IPS-20b (cell line): ENCODE data around the gene GID4.

Source experiments
- H3K27ac ChIP-seq: one replicate; pipeline ENCODE4 v1.5.1; 2013; ENCODE audit warnings: low read length
- H3K27me3 ChIP-seq: 2 replicates; pipeline ENCODE4 v1.6.1; 2013; ENCODE audit warnings: mild to moderate bottlenecking, low read length, inconsistent platforms; ENCODE audit not compliant: insufficient read depth
- H3K36me3 ChIP-seq: 2 replicates; pipeline ENCODE4 v1.6.1; 2013; ENCODE audit warnings: low read depth, mild to moderate bottlenecking, inconsistent platforms, low read length, moderate library complexity; ENCODE audit not compliant: insufficient read depth
- H3K4me1 ChIP-seq: 2 replicates; pipeline ENCODE4 v1.6.1; 2013; ENCODE audit warnings: mild to moderate bottlenecking, control low read depth, inconsistent platforms, low read length, moderate library complexity; ENCODE audit not compliant: insufficient read depth
- H3K4me3 ChIP-seq: 2 replicates; pipeline ENCODE4 v1.5.1; 2013; ENCODE audit warnings: mild to moderate bottlenecking, low read length, inconsistent platforms
- H3K9ac ChIP-seq: 2 replicates; pipeline ENCODE4 v1.6.1; 2013; ENCODE audit warnings: low read depth, mild to moderate bottlenecking, inconsistent platforms, low read length, moderate library complexity
- H3K9me3 ChIP-seq: 2 replicates; pipeline ENCODE4 v1.6.1; 2013; ENCODE audit warnings: mild to moderate bottlenecking, low read depth, low read length, inconsistent platforms; ENCODE audit not compliant: insufficient read depth

The GID4 gene

DNA sequence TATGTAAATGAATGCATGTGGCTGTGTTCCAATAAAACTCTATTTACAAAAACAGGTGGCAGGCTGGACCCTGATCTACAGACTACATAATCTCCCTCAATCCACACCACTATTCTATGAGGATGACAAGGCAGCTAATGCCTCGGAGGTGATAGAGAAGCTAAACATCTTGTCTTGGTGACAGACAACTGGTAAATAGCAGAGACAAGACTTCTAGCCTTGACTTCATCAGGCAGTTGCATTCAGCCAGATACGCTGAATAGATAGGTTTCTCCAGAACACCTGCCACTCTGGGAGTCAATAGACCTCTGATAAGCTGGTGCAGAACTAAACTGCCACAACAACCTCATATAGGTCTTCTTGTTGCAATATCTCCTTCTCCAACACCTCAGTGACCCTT lies 3.5 kb upstream of the GID4 start:
- Histone ChIP-seq H3K27ac (no peak overlapping the region), H3K4me1 (peaks cover 6% of the 10 kb centered on the region)

GRCh38 chr17:18037486-18037885 lies 1.7 kb upstream of the GID4 start:
- Histone ChIP-seq H3K4me3 (no peak overlapping the region; the same call in 1 of the 2 replicates), H3K27me3 (peaks cover 13% of the 10 kb centered on the region; the same call in 1 of the 2 replicates), H3K9me3 (no peaks in the 10 kb centered on the region), H3K9ac (no peak overlapping the region), H3K36me3 (no peaks in the 10 kb centered on the region), H3K4me1 (peaks cover 6% of the 10 kb centered on the region), H3K27ac (no peak overlapping the region)

More for the DNA sequence above, 3.5 kb upstream of the GID4 start:
- H3K4me3 ChIP-seq: no peak overlapping the region
- H3K27me3 ChIP-seq: peaks cover 11% of the 10 kb centered on the region; the same call in 1 of the 2 replicates
- no peaks in the 10 kb centered on the region for H3K9me3 ChIP-seq
- no peaks in the 10 kb centered on the region for H3K36me3 ChIP-seq
- H3K9ac ChIP-seq: no peak overlapping the region

GRCh38 chr17:18038149-18038850 lies 908 bp upstream of the GID4 start:
- peak overlapping the region; percentile 88 for H3K4me3 ChIP-seq
- peaks cover 6% of the 10 kb centered on the region for H3K4me1 ChIP-seq
- no peaks in the 10 kb centered on the region for H3K36me3 ChIP-seq
- H3K9ac ChIP-seq: peak overlapping the region; percentile 77; the same call in 1 of the 2 replicates
- H3K9me3 ChIP-seq: no peaks in the 10 kb centered on the region
- H3K27ac ChIP-seq: no peak overlapping the region
- peaks cover 13% of the 10 kb centered on the region; the same call in 1 of the 2 replicates for H3K27me3 ChIP-seq

DNA sequence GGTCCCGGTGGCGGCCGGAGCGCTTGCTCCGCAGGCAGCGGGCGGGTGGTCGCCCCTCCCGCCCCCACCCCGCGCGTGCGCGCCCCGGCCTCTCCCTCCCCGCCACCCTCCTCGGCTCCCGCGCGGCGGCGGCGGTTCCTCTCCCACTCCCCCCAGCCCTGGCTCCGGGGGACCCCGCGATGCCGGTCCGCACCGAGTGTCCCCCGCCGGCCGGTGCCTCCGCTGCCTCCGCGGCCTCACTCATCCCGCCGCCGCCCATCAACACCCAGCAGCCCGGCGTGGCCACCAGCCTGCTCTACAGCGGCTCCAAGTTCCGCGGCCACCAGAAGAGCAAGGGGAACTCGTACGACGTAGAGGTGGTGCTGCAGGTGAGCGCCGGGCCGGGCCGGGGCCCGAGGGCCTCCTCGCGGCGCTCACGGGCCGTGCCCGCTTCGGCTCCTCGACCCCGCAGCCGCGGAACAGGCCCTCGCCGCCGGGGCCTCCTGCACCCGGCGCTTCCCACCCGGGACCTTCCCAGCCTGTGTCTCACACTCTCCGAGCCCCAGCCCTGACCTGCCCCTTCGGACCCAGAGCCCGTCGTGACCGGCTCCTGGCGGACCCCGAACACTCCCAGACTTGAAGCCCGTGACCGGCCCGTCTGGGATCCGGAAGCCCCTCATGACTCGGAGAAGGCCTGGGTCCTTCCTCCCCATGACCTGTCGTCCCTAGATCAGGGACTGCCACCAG lies 490 bp downstream of the GID4 start:
- no peak overlapping the region for H3K27ac ChIP-seq
- peaks cover 13% of the 10 kb centered on the region; the same call in 1 of the 2 replicates for H3K27me3 ChIP-seq
- peak overlapping the region; percentile 63; the same call in 1 of the 2 replicates for H3K9ac ChIP-seq
- H3K4me1 ChIP-seq: peaks cover 6% of the 10 kb centered on the region
- no peaks in the 10 kb centered on the region for H3K9me3 ChIP-seq
- no peaks in the 10 kb centered on the region for H3K36me3 ChIP-seq
- peak overlapping the region; percentile 88 for H3K4me3 ChIP-seq

DNA sequence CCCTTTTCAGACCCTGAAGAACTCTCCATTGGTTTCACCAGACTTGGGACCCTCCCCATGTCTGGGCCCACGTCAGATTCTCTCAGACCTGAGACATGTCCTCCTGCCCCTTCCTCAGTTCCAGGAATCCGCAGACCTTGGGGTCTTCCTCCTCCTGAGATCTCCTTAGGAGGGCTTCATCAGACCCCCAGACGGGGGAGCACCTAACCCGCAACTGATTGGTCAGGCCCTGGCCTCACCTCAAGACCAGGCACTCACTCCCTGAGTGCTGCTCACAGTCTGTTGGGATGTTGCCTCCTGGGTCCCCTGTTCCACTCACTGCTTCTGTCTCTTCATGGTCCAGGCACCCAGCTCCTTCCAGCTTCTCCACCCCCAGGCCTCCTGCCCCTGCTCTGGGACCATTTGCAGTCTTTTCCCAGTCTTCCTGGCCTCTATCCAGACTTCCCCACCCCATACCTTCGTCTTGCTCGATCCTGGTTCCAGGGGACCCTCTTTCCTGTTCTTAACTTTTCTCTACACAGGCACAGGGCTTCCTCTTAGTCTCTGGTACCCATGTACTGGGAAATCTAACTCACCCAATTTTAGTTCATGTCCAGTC lies 1.2 kb downstream of the GID4 start:
- Histone ChIP-seq H3K9ac (peak overlapping the region; percentile 63; the same call in 1 of the 2 replicates), H3K9me3 (no peaks in the 10 kb centered on the region), H3K27ac (no peak overlapping the region), H3K27me3 (peaks cover 13% of the 10 kb centered on the region; the same call in 1 of the 2 replicates), H3K36me3 (0 out of 2 replicates have a peak, but pooled peaks cover 5% of the 10 kb centered on the region), H3K4me1 (peaks cover 6% of the 10 kb centered on the region), H3K4me3 (peak overlapping the region; percentile 88)

DNA sequence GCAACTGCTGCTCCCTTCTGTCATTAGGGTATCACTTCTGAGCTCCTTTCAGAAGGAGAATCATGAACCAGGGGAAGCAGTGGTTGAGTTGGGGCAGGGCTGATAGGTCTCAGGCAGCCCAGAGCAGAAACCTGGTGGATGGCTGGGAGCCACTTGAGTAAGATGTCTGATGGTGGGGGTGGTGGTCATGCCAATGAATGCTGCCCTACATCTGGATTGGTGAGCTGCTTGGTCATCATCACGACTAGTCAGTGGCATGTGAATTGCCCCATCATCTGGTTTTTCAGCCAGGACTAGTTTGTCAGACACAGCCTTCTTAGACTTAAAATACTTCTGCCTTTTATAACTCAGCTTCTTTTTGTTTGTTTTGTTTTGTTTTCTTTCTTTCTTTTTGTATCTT lies 2.6 kb downstream of the GID4 start:
- Histone ChIP-seq H3K4me3 (no peak overlapping the region), H3K27me3 (peaks cover 13% of the 10 kb centered on the region; the same call in 1 of the 2 replicates), H3K27ac (no peak overlapping the region), H3K9me3 (no peaks in the 10 kb centered on the region), H3K36me3 (peaks cover 12% of the 10 kb centered on the region; the same call in 1 of the 2 replicates), H3K9ac (no peak overlapping the region), H3K4me1 (peaks cover 6% of the 10 kb centered on the region)

DNA sequence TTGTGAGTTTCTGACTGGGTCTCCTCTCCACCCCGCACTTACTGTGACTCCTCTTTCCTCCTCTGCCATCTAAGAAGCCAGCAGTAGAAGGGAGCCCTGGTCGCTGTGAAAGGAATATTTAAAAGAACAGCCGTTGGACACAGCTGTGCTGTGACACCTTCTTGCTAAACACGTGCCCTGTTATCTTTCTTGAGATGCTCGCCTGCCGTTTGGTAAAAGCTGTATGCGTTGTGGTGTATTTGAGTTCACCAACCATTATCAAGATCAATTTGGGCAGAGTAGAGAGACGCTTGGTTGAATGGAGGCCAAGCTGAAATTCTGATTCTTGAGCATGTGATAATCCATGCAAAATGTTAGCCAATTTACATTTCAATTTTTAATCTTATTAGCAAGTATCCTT lies 3.8 kb downstream of the GID4 start:
- H3K9ac ChIP-seq: no peak overlapping the region
- peaks cover 10% of the 10 kb centered on the region; the same call in 1 of the 2 replicates for H3K27me3 ChIP-seq
- peaks cover 4% of the 10 kb centered on the region for H3K4me1 ChIP-seq
- H3K9me3 ChIP-seq: no peaks in the 10 kb centered on the region
- no peak overlapping the region for H3K27ac ChIP-seq
- H3K4me3 ChIP-seq: no peak overlapping the region
- H3K36me3 ChIP-seq: peaks cover 18% of the 10 kb centered on the region; the same call in 1 of the 2 replicates

- no peak overlapping the region for H3K4me3 ChIP-seq
- H3K27ac ChIP-seq: no peak overlapping the region
- no peak overlapping the region for H3K9ac ChIP-seq
- H3K4me1 ChIP-seq: no peaks in the 10 kb centered on the region; the same call in 1 of the 2 replicates
- peaks cover 6% of the 10 kb centered on the region; the same call in 1 of the 2 replicates for H3K27me3 ChIP-seq
- H3K9me3 ChIP-seq: no peaks in the 10 kb centered on the region
- H3K36me3 ChIP-seq: peaks cover 18% of the 10 kb centered on the region; the same call in 1 of the 2 replicates
Observed at GRCh38 chr17:18043491-18043890, 4.3 kb downstream of the GID4 start.

- no peak overlapping the region for H3K4me3 ChIP-seq
- H3K27ac ChIP-seq: no peak overlapping the region
- H3K4me1 ChIP-seq: no peaks in the 10 kb centered on the region; the same call in 1 of the 2 replicates
- no peaks in the 10 kb centered on the region for H3K9me3 ChIP-seq
- H3K36me3 ChIP-seq: peaks cover 18% of the 10 kb centered on the region; the same call in 1 of the 2 replicates
- no peak overlapping the region for H3K9ac ChIP-seq
- peaks cover 6% of the 10 kb centered on the region; the same call in 1 of the 2 replicates for H3K27me3 ChIP-seq
Observed at GRCh38 chr17:18044609-18045008, 5.4 kb downstream of the GID4 start.

- Histone ChIP-seq H3K27me3 (peaks cover under 1% of the 10 kb centered on the region; the same call in 1 of the 2 replicates), H3K4me1 (no peaks in the 10 kb centered on the region), H3K9me3 (no peaks in the 10 kb centered on the region), H3K9ac (no peak overlapping the region), H3K4me3 (no peak overlapping the region), H3K27ac (no peak overlapping the region), H3K36me3 (peaks cover 18% of the 10 kb centered on the region; the same call in 1 of the 2 replicates)
Observed at GRCh38 chr17:18045691-18046350, 6.6 kb downstream of the GID4 start.

DNA sequence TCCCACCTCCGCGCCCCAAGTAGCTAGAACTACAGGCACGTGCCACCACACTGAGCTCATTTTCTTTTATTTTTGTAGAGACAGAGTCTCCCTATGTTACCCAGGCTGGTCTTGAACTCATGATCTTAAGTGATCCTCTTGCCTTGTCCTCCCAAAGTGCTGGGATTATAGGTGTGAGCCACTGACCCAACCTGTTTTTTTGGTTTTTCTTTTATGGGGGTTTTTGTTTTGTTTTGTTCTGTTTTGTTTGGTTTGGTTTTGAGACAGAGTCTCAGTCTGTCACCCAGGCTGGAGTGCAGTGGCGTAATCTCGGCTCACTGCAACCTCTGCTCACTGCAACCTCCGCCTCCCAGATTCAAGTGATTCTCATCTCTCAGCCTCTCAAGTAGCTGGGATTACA lies 16.4 kb downstream of the GID4 start:
- Histone ChIP-seq H3K9ac (no peak overlapping the region), H3K36me3 (peaks cover 22% of the 10 kb centered on the region)

More for the DNA sequence above, 16.4 kb downstream of the GID4 start:
- Histone ChIP-seq H3K27me3 (no peaks in the 10 kb centered on the region), H3K9me3 (no peaks in the 10 kb centered on the region), H3K4me1 (no peaks in the 10 kb centered on the region), H3K4me3 (no peak overlapping the region), H3K27ac (no peak overlapping the region)
